HEK293 (cell line): ENCODE data around the gene SIMC1.
A peak's percentile ranks its signal among the peaks of the same experiment; 100 is the strongest.

Experiments
- CTCF ChIP-seq: fragments of 450-650 bp; formaldehyde crosslinking; IDR thresholded peaks from 2 replicates; pipeline ENCODE4 v1.5.1; 2016; ENCODE audit warnings: missing biosample characterization, missing genetic modification characterization
- ZNF292 ChIP-seq: fragments of 450-650 bp; formaldehyde crosslinking; IDR thresholded peaks from 2 replicates; pipeline ENCODE4 v1.5.1; 2016; ENCODE audit warnings: low read depth, missing biosample characterization, missing genetic modification characterization, borderline replicate concordance
- ZNF366 ChIP-seq: fragments of 450-650 bp; formaldehyde crosslinking; conservative IDR thresholded peaks from 2 replicates; pipeline ENCODE4 v1.5.1; 2016; ENCODE audit warnings: missing biosample characterization, missing genetic modification characterization
- ZNF664 ChIP-seq: fragments of 450-650 bp; formaldehyde crosslinking; IDR thresholded peaks from 2 replicates; pipeline ENCODE4 v1.5.1; 2016; ENCODE audit warnings: missing biosample characterization, missing genetic modification characterization
- ZNF707 ChIP-seq: fragments of 450-650 bp; formaldehyde crosslinking; IDR thresholded peaks from 2 replicates; pipeline ENCODE4 v1.5.1; 2016; ENCODE audit warnings: missing biosample characterization, missing genetic modification characterization
- TF ChIP-seq, protein P1 (sequence below): fragments of 450-650 bp; formaldehyde crosslinking; IDR thresholded peaks from 2 replicates; pipeline ENCODE4 v1.5.1; 2017; ENCODE audit warnings: missing biosample characterization, missing genetic modification characterization

DNA sequence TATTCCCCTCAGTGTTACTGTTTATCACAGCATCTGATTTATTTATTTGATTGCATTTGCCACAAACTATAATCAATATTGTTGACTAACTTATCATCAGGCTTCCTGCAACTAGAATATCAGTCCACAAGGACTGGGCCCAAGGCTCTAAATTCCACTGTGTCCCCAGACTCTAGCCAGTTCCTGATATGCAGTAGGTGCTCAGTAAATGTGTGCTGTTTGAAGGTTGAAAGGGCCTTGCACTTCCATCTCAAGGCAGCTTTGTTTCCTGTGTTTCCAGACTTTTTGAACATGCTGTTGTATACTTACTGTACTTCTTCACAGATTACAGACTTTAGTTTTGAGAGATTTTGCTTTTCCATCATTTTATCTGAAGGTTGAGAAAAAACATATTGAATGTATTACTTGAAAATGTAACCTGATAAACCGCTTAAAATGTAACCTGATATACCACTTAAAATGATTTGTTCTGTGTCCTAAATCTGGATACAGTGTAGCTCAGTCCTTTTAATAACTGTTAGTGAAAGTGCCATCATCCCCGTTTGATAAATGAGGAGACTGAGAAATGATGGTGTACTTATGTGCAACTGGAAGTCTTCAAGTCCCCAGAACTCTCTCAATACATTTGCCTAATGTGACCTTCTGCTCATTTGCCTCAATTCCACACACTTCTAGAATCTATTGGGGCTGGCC lies 104.7 kb downstream of the SIMC1 start:
- TF ChIP-seq ZNF707 (tag by site-specific recombination) (no peak), CTCF (tag by site-specific recombination) (no peak), ZNF664 (tag by site-specific recombination) (peak; percentile 87), ZNF292 (no peak), ZNF366 (tag by site-specific recombination) (no peak)
- TF ChIP-seq, protein P1, sequence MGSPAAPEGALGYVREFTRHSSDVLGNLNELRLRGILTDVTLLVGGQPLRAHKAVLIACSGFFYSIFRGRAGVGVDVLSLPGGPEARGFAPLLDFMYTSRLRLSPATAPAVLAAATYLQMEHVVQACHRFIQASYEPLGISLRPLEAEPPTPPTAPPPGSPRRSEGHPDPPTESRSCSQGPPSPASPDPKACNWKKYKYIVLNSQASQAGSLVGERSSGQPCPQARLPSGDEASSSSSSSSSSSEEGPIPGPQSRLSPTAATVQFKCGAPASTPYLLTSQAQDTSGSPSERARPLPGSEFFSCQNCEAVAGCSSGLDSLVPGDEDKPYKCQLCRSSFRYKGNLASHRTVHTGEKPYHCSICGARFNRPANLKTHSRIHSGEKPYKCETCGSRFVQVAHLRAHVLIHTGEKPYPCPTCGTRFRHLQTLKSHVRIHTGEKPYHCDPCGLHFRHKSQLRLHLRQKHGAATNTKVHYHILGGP (tag by site-specific recombination): no peak
